Fibroblast of skin of right biceps (primary cell): ENCODE results near the gene UBR4.
"Not testable (repeated sequence)": the region's sequence is repeated elsewhere in the genome, so short reads cannot be mapped to it uniquely, and the experiment has no call there.

Source experiments
- DNase-seq: peaks from one replicate; pipeline ENCODE4 v3.0.0-alpha.2; 2013

The UBR4 gene

DNA sequence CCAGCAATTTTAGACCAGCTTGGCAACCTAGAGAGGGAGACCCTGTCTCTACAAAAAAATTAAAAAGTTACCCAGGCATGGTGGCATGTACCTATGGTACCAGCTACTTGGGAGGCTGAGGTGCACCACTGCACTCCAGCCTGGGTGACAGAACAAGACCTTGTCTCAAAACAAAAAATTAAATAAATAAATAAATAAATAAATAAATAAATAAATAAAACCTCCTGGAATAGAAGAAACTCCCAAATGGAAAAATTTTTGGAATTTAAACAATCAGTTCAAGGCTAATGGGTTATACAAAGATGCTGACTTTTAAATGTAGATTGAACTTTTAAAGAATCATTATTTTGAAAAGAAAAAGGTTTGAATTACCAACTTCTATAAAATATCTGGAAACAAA is 22.2 kb downstream of the UBR4 start:
- DNase-seq: no peak

DNA sequence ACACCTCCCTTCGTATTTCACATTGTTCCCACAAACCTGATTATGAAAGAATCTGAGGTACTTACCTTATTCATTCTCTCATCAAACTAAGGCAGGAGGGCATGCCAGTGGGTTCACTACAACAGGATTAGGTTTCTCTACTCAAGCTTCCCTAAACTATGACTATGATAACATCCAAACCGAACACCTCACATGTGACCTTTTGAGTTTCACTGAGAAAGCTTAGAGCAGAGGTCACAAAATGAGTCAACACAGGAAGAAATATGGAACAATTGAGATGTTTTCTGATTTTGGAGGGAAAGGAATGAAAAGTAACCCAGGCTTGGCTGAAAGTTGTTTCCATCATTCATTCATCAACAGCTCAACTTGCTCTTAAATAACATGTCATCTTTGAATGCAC is 24.1 kb downstream of the UBR4 start:
- no peak for DNase-seq

DNA sequence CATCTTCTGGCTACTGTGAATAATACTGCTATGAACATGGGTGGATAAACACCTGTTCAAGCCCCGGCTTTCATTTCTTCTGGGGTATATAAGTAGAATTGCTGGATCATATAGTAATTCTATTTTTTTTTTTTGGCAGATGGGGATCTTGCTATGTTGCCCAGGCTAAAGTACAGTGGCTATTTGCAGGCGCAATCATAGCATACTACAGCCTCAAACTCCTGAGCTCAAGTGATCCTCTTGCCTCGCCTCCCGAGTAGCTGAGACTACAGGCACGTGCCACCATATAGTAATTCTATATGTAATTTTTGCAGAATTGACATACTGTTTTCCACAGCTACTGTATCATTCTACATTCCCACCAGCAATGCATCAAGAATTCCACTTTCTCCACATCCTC is 27.8 kb downstream of the UBR4 start:
- no peak for DNase-seq

DNA sequence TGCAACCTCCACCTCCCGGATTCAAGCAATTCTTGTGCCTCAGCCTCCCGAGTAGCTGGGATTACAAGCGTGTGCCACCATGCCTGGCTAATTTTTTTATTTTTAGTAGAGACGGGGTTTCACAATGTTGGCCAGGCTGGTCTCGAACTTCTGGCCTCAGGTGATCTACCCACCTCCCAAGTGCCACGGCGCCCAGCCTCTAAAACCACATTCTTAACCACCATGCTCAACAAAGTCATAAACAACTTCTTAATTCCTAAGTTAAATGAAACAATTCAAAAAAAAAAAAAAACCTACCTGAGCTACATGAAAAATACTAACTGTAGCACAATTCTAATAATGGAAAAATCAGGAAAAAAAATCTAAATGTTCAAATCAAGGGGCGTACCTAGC is 29.8 kb downstream of the UBR4 start:
- DNase-seq: not testable (repeated sequence)

DNA sequence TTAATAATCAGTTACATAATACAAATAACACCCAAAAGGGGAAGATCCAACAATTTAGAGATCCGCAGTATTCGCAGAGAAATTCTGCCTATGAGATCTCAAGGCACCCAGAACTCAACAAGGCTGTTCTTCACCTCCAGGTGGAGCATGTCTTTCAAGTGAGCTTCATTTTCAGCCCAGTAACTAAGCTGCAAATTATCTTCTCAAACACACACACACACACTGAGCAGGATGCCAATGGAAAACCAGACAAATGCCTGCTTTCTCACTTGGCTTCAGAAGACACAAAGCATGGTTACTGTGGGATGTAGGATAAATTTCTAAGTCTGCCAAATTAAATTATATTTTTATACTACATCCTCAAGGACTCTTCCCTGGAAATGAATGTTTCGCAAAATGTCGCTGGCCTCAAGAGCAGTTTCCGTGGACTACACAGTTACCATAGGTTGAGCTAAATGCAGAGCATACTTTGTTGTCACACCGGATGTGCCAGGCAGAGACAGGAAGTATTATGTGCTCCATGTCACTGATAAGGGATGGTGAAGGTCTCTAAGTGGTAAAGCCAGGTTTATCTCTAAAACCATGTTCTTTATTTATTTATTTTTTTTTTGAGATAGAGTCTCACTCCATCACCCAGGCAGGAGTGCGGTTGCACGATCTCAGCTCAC is 30.3 kb downstream of the UBR4 start:
- peak; percentile 11 for DNase-seq

- DNase-seq: no peak
Observed at GRCh38 chr1:19178734-19179398, 31.2 kb downstream of the UBR4 start.

GRCh38 chr1:19177811-19178210 is 32.3 kb downstream of the UBR4 start:
- DNase-seq: no peak

- peak; percentile 9 for DNase-seq
Observed at GRCh38 chr1:19169642-19170041, 40.4 kb downstream of the UBR4 start.

GRCh38 chr1:19167140-19167539 is 42.9 kb downstream of the UBR4 start:
- no peak for DNase-seq

DNA sequence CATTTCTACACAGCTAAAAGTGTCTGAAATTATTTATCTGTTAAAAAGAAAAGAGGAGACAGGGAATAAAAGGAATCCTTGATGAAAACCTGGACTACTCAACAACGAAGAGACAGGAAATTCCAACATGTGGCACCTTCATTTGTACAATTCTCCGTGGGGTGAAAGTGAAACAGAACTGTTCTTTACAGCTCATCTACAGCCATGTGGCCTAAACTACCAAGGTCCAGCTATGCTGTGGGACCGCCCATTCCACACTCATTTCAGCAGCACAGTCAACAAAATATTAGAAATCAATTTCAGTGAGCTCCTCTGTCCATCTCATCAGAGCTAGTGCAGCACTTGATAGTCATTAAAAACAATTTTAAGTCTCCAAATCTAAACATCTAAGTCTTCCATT is 44.0 kb downstream of the UBR4 start:
- no peak for DNase-seq

DNA sequence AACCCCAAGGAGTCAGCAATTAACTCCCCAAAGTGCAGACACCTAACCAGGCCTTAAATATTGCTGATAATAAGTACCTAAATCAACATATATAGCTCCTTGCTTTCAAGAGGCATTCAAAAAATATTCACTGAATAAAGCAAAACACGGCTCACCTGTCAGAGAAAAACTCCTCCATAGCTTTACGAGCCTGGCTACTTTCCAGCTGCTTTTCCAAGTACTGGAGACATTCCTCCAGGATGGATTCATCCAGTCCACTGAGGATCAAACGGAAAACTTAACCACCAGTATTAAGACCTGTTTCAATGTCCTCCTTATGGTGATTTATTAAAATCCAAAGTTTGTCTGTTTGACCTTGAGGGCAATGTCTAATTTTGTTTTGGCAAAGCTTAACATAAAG is 44.6 kb downstream of the UBR4 start:
- DNase-seq: peak; percentile 13

- no peak for DNase-seq
Observed at GRCh38 chr1:19164274-19165015, 45.6 kb downstream of the UBR4 start.

DNA sequence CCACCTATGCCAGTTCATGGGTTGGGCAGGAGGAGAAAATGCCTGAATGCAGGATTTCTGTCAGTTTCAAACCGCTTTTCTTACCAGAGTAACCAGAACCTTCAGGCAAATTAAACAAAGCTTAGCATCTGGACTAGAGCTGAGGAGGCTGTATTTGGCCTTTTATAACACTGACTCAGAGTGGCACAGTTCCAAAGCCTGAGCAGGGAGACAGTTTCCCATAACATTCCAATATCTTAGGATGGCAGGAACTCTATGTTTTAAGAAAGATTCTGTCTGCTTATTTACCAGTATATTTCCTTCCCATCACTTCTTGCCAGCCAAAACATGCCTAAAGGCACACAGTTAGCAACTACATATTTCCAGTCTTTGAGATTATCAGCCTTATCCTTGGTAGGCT is 46.8 kb downstream of the UBR4 start:
- DNase-seq: peak; percentile 65

- DNase-seq: no peak
Observed at GRCh38 chr1:19160831-19161230, 49.2 kb downstream of the UBR4 start.

DNA sequence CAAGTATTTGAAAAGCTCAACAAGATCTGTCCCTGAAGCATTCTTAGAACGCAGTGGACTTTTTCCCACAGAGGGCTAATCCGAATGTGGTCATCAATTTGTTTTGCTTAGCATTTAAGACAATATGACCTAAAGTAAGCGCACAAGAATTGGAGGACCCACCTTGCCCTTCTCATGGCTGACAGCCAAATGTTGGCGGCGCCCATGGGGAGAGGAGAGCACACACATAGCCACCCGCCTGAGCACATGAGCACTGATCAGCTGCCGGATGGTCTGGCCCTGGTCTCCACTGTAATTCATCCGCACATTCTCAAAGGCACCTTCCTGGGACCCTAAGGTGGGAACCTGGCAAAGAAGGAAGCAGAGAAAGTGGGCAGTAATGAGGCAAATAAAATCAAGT is 52.4 kb downstream of the UBR4 start:
- no peak for DNase-seq

GRCh38 chr1:19156676-19157075 is 53.4 kb downstream of the UBR4 start:
- DNase-seq: no peak

DNA sequence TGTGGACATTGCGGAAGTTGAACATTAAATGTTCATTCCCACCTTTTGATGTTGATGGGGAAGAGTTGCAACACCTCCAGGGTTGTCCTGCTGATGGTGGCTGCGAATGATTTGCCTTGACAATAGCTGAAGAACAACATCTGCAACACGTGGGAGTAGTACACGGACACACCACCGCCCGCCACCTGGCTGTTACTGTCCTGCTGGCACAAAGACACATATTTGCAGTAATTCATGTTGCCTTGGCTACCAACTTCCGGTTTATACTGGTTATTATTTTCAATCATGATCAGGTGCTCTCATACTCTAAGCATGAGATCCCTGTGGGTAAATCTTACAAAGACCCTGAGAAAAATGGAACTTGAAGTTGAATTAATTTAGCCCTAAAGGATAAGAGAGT is 55.2 kb downstream of the UBR4 start:
- DNase-seq: no peak

DNA sequence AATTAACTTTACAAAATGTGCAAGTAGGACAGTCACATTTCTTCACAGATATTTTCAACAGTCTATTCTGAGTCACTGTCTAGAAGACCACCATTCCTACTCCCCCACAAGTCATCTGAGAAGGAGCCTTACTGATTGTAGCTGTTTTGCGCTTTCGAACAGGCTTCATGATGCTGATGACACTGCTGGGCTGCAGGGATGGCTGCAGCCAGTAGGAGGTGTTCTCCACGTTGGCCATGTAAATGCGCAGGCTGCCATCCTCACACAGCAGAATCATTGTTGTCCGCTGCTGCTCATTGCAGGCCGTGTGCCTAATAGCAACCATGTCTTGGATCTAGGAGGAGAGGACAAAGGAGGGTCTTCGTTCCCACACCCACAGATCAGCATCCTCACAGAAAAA is 56.9 kb downstream of the UBR4 start:
- DNase-seq: no peak

- DNase-seq: no peak
Observed at GRCh38 chr1:19151537-19151936, 58.5 kb downstream of the UBR4 start.

DNA sequence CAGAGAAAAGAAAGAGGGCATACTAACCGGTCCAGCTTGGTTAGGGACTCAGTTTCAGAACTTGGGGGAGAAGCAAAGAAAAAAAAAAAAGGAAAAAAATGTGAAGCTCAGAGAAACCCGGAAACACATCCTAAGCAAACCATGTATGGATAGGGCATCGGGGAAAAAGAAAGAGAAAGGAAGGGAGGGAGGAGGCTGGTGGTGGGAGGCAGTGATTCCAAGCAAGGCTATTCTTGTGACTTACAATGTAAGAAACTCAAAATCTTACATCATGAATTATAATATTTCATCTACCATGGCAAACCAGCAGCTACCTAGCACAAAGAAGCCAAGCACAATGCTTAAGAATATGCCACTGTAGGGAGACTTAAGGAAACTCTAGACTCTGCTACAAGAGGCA is 60.3 kb downstream of the UBR4 start:
- no peak for DNase-seq

DNA sequence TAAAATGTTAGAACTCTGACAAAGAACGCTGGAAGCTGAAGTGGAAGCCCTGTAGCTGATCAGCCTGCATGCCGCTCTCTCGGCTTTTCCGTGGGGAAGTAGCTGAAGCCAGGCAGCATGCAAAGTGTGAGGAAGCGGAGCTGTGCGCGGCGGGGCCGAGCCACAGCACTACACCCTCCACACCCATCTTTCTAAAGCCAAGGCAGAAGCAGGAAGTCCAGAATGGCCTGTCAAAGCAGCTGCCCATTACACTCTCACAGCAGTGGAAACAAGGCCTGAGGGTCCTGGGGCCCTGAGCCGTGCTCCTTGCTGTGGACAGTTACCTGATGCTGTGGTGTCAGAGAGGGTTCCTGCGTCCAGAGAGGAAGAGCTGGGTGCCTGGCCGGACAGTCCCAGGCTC is 69.6 kb downstream of the UBR4 start:
- DNase-seq: no peak

DNA sequence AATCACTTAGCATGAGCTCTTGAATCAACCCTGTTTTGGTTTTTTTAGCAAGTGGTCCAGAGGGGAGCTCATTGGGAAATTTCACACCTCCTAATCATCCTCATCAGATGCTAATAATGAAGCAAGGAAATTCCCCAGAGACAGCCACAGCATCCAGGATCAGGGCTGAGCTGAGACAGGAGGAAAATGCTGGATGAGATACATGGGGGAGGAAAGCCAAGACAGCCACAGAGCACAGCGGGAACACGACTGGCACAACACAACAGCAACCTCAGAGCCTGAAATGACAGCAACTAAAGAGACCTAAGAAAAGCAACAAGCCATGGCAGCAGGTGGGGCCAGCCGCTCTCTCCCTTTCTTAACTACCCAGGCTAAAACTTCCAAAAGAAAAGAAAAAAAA is 70.4 kb downstream of the UBR4 start:
- DNase-seq: no peak

DNA sequence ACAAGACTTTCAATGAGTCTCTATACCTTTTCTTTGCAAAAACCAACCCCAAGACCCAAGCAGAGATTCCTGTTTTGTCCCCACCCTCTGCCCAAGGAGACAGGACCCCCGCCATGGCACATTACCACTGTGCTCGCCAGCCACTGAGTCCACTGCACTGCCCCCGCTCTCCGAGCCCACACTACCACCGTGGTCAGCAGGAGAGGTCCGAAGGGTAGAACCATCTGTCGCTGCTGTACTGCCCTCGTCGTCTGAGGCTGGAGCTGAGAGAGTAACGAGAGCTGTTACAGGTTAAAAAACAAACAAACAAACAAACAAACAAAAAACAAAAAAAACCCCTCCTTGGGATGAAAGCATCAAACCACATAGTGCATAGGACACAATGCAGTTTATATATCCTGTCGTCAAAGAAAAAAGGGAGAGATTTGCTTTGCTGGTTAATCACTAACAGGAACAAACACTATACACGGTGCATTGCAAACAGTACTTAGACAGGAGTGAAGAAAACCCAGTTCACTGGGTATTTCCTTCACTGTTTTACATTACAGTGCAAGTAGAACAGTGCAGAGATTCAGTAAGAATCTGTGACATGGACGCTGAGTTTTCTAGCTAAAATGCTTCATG is 71.0 kb downstream of the UBR4 start:
- DNase-seq: no peak

GRCh38 chr1:19138331-19138730 is 71.7 kb downstream of the UBR4 start:
- no peak for DNase-seq
